GOT3 (cell line): ENCODE measurements around the gene NIPSNAP2.
"Not testable (repeated sequence)": the region's sequence is repeated elsewhere in the genome, so short reads cannot be mapped to it uniquely, and the experiment has no call there.

ENCODE experiments used
- DNase-seq: peaks from one replicate; lab custom pipeline; 2025; ENCODE audit warnings: mixed read lengths; lab: John Stamatoyannopoulos, UW

NIPSNAP2 gene

GRCh38 chr7:55975988-55976633, 11.7 kb downstream of the NIPSNAP2 start:
- no peak for DNase-seq

- DNase-seq, result no peak
Observed at GRCh38 chr7:55977831-55978230, 13.4 kb downstream of the NIPSNAP2 start.

- no peak for DNase-seq
Observed at GRCh38 chr7:55980266-55980665, 15.9 kb downstream of the NIPSNAP2 start.

- DNase-seq, result no peak
Observed at GRCh38 chr7:55983537-55983936, 19.2 kb downstream of the NIPSNAP2 start.

- DNase-seq, result no peak
Observed at GRCh38 chr7:55992346-55992745, 28.0 kb downstream of the NIPSNAP2 start.

GRCh38 chr7:55996856-55997500, 32.6 kb downstream of the NIPSNAP2 start:
- no peak for DNase-seq

GRCh38 chr7:56003749-56004148, 39.4 kb downstream of the NIPSNAP2 start:
- DNase-seq, result no peak

GRCh38 chr7:56007167-56007652, 42.8 kb downstream of the NIPSNAP2 start:
- DNase-seq, result no peak

- DNase-seq, result no peak
Observed at GRCh38 chr7:56007891-56008290, 43.5 kb downstream of the NIPSNAP2 start.

- DNase-seq, result no peak
Observed at GRCh38 chr7:56009695-56010094, 45.3 kb downstream of the NIPSNAP2 start.

GRCh38 chr7:56017015-56017414, 52.6 kb downstream of the NIPSNAP2 start:
- not testable (repeated sequence) for DNase-seq

GRCh38 chr7:56019501-56019900, 55.1 kb downstream of the NIPSNAP2 start:
- no peak for DNase-seq

- no peak for DNase-seq
Observed at GRCh38 chr7:56023500-56023899, 59.1 kb downstream of the NIPSNAP2 start.

- no peak for DNase-seq
Observed at GRCh38 chr7:56026538-56026937, 62.2 kb downstream of the NIPSNAP2 start.

GRCh38 chr7:56028942-56029630, 64.7 kb downstream of the NIPSNAP2 start:
- no peak for DNase-seq

- no peak for DNase-seq
Observed at GRCh38 chr7:56030340-56030739, 66.0 kb downstream of the NIPSNAP2 start.

- not testable (repeated sequence) for DNase-seq
Observed at GRCh38 chr7:56031556-56031955, 67.2 kb downstream of the NIPSNAP2 start.

GRCh38 chr7:56032578-56032977, 68.2 kb downstream of the NIPSNAP2 start:
- not testable (repeated sequence) for DNase-seq

GRCh38 chr7:56033671-56034432, 69.5 kb downstream of the NIPSNAP2 start:
- peak; percentile 28 for DNase-seq

- DNase-seq, result no peak
Observed at GRCh38 chr7:56040730-56041129, 76.3 kb downstream of the NIPSNAP2 start.

- not testable (repeated sequence) for DNase-seq
Observed at GRCh38 chr7:56045758-56046157, 81.4 kb downstream of the NIPSNAP2 start.
